Panc1 (cell line): ENCODE data around the gene HERC5. TPM values are rescaled to one million over a fixed set of nuclear protein-coding genes. Genes with fewer than 3 reads are reported as not detected.
"Not testable (repeated sequence)": the region's sequence is repeated elsewhere in the genome, so short reads cannot be mapped to it uniquely, and the experiment has no call there.

Experiments used
- ATAC-seq: fragments of 200-7000 bp; cut with Tn5 transposase; 2 replicates; pipeline ENCODE4 v1.9.1; 2020; ENCODE audit warnings: mild to moderate bottlenecking, moderate library complexity
- BruUV-seq: library from RNA; stranded (reverse); fragments of 400-500 nt; replicated peaks from 2 replicates; lab custom pipeline; 2021; lab: Mats Ljungman, UMichigan
- CTCF ChIA-PET: fragments of 300-600 bp; sonication (Branson Sonifier 250); formaldehyde crosslinking; loops from one replicate; lab custom pipeline; 2022; ENCODE audit warnings: antibody characterized with exemption; lab: Charles Lee
- POLR2A ChIA-PET: fragments of 300-600 bp; sonication (Branson Sonifier 250); formaldehyde crosslinking; loops from one replicate; lab custom pipeline; 2022; ENCODE audit warnings: antibody characterized with exemption; lab: Charles Lee
- DNase-seq: peaks from one replicate; pipeline ENCODE4 v3.0.0-alpha.2; 2010; ENCODE audit warnings: low read depth, low spot score
- H3K27ac ChIP-seq: 2 replicates; pipeline ENCODE4 v1.5.1; 2011; ENCODE audit warnings: mild to moderate bottlenecking, low read length, inconsistent platforms
- H3K27me3 ChIP-seq: fragments of 200-500 bp; sonication (Bioruptor generic); 2 replicates; pipeline ENCODE4 v1.6.0; 2014; ENCODE audit warnings: low read length, inconsistent platforms; ENCODE audit not compliant: control insufficient read depth, insufficient read depth
- H3K36me3 ChIP-seq: fragments of 200-500 bp; sonication (Bioruptor generic); 2 replicates; pipeline ENCODE4 v1.5.1; 2014; ENCODE audit warnings: inconsistent platforms, mild to moderate bottlenecking, low read length, moderate library complexity; ENCODE audit not compliant: control insufficient read depth, insufficient read depth
- H3K4me1 ChIP-seq: 2 replicates; pipeline ENCODE4 v1.5.1; 2011; ENCODE audit warnings: inconsistent platforms, mild to moderate bottlenecking, low read length, moderate library complexity; ENCODE audit not compliant: control insufficient read depth, insufficient read depth
- H3K4me3 ChIP-seq, 2 experiments: 2 replicates each; pipeline ENCODE4 v1.5.1; 2011 to 2012; ENCODE audit warnings: low read depth in 2 of 2, low read length in 2 of 2, mild to moderate bottlenecking in 2 of 2, inconsistent platforms in 1 of 2, moderate library complexity in 1 of 2
- H3K9me3 ChIP-seq: fragments of 200-500 bp; sonication (Bioruptor generic); 2 replicates; pipeline ENCODE4 v1.5.1; 2014; ENCODE audit warnings: low read depth, mild to moderate bottlenecking, inconsistent platforms, low read length, moderate library complexity; ENCODE audit not compliant: control insufficient read depth, insufficient read depth
- POLR2AphosphoS5 ChIP-seq: IDR thresholded peaks from 2 replicates; pipeline ENCODE4 v1.6.1; 2012; ENCODE audit warnings: mild to moderate bottlenecking, low read depth, low read length, moderate library complexity
- REST ChIP-seq, 2 experiments: IDR thresholded peaks; 2 replicates each; pipeline ENCODE4 v1.6.1; 2011 to 2012; ENCODE audit warnings: low read depth in 2 of 2, control low read depth in 1 of 2, low read length in 1 of 2, mild to moderate bottlenecking in 1 of 2, moderate library complexity in 1 of 2; ENCODE audit not compliant: insufficient read depth in 1 of 2
- SIN3A ChIP-seq: IDR thresholded peaks from 2 replicates; pipeline ENCODE4 v1.6.1; 2012; ENCODE audit warnings: low read depth, mild to moderate bottlenecking, low read length, moderate library complexity, borderline replicate concordance; ENCODE audit not compliant: insufficient read depth
- TCF7L2 ChIP-seq: IDR thresholded peaks from 2 replicates; pipeline ENCODE4 v1.6.1; 2011; ENCODE audit warnings: mild to moderate bottlenecking, low read depth, low read length, inconsistent platforms
- in situ Hi-C: cut with HindIII; loops from 2 replicates; pipeline ENCODE4 v1.10.0; 2016; ENCODE audit warnings: low sequenced_read_pairs, low pct_unique_long_range_greater_than_20kb
- intact Hi-C: fragments of 100-400 bp; cut with micrococcal nuclease; formaldehyde crosslinking; loops from one replicate; pipeline ENCODE4 v1.10.0; 2022; ENCODE audit not compliant: unreplicated experiment
- total RNA-seq: library from RNA; stranded (reverse); gene quantifications from one replicate; pipeline ENCODE4 v1.2.1, GENCODE V29; 2021; ENCODE audit not compliant: unreplicated experiment
- TF ChIP-seq, protein P1 (sequence below): fragments of 450-650 bp; IDR thresholded peaks from 2 replicates; pipeline ENCODE4 v1.5.1; 2017; ENCODE audit warnings: mild to moderate bottlenecking

Gene HERC5
- total RNA-seq, 1 experiment from 2014 or later, result 6.7 TPM

GRCh38 chr4:88429401-88429800 is 27.5 kb upstream of the HERC5 start:
- intact Hi-C loops, result no loop called here
- ATAC-seq, result no peak
- BruUV-seq, result no TSS peak

GRCh38 chr4:88435987-88436693 is 20.8 kb upstream of the HERC5 start:
- no TSS peak for BruUV-seq
- TF ChIP-seq POLR2AphosphoS5 (no peak), TCF7L2 (no peak), REST (IDR thresholded peaks at IDR 0.05; ENCODE audit: insufficient read depth in 1 of 2, low read depth in 2 of 2, low read length in 1 of 2) (no peak), SIN3A (no peak)
- TF ChIP-seq, protein P1, sequence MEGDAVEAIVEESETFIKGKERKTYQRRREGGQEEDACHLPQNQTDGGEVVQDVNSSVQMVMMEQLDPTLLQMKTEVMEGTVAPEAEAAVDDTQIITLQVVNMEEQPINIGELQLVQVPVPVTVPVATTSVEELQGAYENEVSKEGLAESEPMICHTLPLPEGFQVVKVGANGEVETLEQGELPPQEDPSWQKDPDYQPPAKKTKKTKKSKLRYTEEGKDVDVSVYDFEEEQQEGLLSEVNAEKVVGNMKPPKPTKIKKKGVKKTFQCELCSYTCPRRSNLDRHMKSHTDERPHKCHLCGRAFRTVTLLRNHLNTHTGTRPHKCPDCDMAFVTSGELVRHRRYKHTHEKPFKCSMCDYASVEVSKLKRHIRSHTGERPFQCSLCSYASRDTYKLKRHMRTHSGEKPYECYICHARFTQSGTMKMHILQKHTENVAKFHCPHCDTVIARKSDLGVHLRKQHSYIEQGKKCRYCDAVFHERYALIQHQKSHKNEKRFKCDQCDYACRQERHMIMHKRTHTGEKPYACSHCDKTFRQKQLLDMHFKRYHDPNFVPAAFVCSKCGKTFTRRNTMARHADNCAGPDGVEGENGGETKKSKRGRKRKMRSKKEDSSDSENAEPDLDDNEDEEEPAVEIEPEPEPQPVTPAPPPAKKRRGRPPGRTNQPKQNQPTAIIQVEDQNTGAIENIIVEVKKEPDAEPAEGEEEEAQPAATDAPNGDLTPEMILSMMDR, result no peak
- CTCF ChIA-PET, result no interaction called here

More at GRCh38 chr4:88429401-88429800, 27.5 kb upstream of the HERC5 start:
- no peak for DNase-seq
- no peaks in the 10 kb centered on the region for H3K4me1 ChIP-seq
- POLR2A ChIA-PET, result no interaction called here
- no peaks in the 10 kb centered on the region for H3K36me3 ChIP-seq
- H3K9me3 ChIP-seq, result no peaks in the 10 kb centered on the region
- in situ Hi-C loops, result no loop called here
- TF ChIP-seq, protein P1, result no peak
- TF ChIP-seq REST (IDR thresholded peaks at IDR 0.05; ENCODE audit: insufficient read depth in 1 of 2, low read depth in 2 of 2, low read length in 1 of 2) (no peak), SIN3A (no peak), TCF7L2 (no peak), POLR2AphosphoS5 (no peak)
- H3K27ac ChIP-seq, result no peak overlapping the region
- no peak overlapping the region for H3K4me3 ChIP-seq
- no peaks in the 10 kb centered on the region for H3K27me3 ChIP-seq
- CTCF ChIA-PET, result no interaction called here

DNA sequence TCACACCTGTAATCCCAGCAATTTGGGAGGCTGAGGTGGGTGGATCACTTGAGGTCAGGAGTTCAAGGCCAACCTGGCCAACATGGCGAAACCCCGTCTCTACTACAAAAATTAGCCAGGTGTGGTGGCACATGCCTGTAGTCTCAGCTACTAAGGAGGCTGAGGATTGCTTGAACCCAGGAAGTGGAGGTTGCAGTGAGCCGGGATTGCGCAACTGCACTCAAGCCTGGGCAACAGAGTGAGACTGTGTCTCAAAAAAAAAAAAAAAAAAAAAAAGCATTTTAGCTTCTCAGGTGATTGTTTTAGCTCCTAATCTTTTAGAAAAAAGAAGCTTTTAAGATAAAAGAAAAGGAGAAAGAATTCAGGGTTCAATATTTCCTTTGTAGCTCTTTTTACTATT is 19.0 kb upstream of the HERC5 start:
- DNase-seq, H3K4me1 ChIP-seq, BruUV-seq, H3K27ac ChIP-seq, POLR2A ChIA-PET, H3K4me3 ChIP-seq, H3K27me3 ChIP-seq, H3K36me3 ChIP-seq, intact Hi-C loops, ATAC-seq, H3K9me3 ChIP-seq, in situ Hi-C loops: not testable (repeated sequence)
- CTCF ChIA-PET, result interaction anchor here (0.6 kb wide), 1 partner anchor 1056 kb away, joined by 4 read pairs; no protein-coding TSS in a partner anchor

More at GRCh38 chr4:88435987-88436693, 20.8 kb upstream of the HERC5 start:
- no peak for DNase-seq
- intact Hi-C loops (no loop called here), in situ Hi-C loops (no loop called here)
- ATAC-seq, result no peak
- no peak overlapping the region for H3K4me3 ChIP-seq
- H3K27ac ChIP-seq, result no peak overlapping the region
- POLR2A ChIA-PET, result no interaction called here
- H3K9me3 ChIP-seq, result no peaks in the 10 kb centered on the region
- H3K36me3 ChIP-seq, result no peaks in the 10 kb centered on the region
- no peaks in the 10 kb centered on the region for H3K27me3 ChIP-seq
- no peaks in the 10 kb centered on the region for H3K4me1 ChIP-seq
